ENCODE results near the gene TFDP1.
A peak's percentile ranks its signal among the peaks of the same experiment; 100 is the strongest.

Gene TFDP1, protein sequence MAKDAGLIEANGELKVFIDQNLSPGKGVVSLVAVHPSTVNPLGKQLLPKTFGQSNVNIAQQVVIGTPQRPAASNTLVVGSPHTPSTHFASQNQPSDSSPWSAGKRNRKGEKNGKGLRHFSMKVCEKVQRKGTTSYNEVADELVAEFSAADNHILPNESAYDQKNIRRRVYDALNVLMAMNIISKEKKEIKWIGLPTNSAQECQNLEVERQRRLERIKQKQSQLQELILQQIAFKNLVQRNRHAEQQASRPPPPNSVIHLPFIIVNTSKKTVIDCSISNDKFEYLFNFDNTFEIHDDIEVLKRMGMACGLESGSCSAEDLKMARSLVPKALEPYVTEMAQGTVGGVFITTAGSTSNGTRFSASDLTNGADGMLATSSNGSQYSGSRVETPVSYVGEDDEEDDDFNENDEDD

DNA sequence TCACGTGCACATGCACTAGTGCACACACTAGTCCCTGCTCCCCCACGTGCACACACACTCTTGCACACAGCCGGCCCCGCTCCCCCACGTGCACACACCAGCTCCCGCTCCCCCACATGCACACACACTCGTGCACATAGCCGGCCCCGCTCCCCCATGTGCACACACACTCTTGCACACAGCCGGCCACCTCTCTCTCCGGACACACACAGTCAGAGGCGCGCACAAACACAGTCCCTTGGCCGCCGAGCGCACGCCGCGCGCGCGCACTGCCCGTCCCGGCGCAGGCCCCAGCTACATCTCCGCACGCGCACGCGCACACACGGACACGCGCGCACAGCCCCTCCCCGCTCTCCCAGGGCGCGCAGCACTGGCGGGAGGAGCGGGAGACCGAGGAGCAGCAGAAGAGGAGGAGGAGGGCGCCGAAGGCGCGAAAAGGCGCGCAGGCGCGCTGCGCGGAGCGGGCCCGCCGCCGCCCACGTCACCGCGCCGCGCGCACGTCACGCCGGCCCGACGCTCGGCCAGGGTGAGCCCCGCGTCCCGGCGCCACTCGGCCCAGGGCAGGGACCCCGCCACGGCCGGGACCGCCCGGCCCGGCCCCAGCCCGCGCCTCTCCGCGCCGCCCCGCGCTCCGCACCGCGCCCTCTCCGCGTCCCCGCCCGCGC lies at the start of gene TFDP1:
TFDP1 (plus strand) TSS at position 549 of the 665 bp plus-strand sequence. CDS start 1,085 bp downstream, outside the sequence.
- TF ChIP-seq, protein P1, sequence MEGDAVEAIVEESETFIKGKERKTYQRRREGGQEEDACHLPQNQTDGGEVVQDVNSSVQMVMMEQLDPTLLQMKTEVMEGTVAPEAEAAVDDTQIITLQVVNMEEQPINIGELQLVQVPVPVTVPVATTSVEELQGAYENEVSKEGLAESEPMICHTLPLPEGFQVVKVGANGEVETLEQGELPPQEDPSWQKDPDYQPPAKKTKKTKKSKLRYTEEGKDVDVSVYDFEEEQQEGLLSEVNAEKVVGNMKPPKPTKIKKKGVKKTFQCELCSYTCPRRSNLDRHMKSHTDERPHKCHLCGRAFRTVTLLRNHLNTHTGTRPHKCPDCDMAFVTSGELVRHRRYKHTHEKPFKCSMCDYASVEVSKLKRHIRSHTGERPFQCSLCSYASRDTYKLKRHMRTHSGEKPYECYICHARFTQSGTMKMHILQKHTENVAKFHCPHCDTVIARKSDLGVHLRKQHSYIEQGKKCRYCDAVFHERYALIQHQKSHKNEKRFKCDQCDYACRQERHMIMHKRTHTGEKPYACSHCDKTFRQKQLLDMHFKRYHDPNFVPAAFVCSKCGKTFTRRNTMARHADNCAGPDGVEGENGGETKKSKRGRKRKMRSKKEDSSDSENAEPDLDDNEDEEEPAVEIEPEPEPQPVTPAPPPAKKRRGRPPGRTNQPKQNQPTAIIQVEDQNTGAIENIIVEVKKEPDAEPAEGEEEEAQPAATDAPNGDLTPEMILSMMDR (IDR thresholded peaks at IDR 0.05; ENCODE audit: extremely low read depth, missing control alignments), result no peak
- DNase-seq (ENCODE audit: low spot score), result peak; percentile 98

DNA sequence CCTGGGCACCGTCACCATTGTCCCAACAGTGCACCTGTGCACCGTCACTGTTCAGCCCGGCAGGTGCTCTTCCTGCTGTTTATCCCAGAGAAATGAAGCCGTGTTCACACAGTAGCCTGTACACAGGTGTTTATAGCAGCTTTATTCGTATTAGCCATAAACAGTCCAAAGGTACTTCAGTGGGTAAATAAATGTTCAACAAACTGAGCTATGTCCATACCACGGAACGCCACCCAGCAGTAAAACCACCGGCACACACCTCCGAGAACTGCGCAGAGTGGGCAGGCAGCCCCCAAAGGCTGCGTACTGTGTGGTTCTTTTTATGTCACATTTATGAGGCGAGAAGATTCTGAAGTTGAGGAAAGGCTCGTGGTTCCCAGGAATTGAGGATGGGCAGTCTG lies 49.2 kb upstream of the TFDP1 start:
- TF ChIP-seq, protein P1 (IDR thresholded peaks at IDR 0.05; ENCODE audit: extremely low read depth, missing control alignments), result no peak
- no peak for DNase-seq (ENCODE audit: low spot score)

DNA sequence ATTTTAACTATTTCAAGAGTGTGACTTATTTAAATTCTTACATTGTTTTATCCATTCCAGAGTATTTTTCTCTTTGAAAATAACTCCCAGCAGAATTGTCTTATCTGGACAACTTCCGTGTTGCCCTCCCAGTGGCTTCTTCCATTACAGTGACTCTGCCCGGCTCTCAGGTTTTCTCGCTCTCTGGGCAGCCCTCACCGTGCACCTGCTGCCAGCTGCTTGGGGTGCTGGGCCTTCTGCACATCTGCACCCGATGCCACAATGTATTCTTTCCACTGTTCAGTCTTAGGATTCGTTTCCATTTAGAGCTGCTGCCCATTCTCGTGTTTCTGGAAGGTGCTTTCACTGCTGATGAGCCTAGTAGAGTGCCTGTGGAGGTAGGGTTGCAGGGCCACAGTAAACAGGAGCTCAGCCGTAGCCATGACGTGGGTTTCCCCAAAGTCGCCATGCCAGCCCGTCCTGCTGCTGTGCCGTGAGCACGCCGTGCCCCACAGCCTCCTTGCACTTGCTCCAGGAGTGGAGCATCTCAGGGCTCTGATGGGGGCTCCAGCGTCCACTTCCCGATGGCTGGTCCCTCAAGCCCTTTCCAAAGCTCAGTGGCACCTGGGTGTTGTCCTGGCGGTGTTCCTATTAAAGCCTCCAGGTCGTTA lies 48.0 kb upstream of the TFDP1 start:
- DNase-seq (ENCODE audit: low spot score), result peak; percentile 6
- TF ChIP-seq, protein P1 (IDR thresholded peaks at IDR 0.05; ENCODE audit: extremely low read depth, missing control alignments), result no peak

DNA sequence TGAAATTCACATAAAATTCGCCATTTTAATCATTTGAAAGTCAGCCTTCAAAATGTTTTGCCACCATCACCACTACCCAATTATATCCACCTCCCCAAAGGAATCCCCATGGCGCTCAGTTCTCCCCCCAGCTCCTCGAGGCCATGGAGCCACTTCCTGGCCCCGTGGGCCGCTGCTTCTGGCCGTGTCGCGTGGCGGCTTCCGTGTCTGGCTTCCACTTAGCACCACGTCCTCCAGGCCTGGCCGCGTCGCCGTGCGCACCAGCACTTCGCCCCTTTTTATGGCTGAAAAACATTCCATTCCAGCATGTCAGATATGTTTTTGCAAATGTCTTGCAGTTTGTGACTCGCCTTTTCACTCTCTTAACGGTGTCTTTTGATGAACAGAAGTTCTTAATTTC lies 47.3 kb upstream of the TFDP1 start:
- TF ChIP-seq, protein P1 (IDR thresholded peaks at IDR 0.05; ENCODE audit: extremely low read depth, missing control alignments), result no peak
- peak; percentile 7 for DNase-seq (ENCODE audit: low spot score)

DNA sequence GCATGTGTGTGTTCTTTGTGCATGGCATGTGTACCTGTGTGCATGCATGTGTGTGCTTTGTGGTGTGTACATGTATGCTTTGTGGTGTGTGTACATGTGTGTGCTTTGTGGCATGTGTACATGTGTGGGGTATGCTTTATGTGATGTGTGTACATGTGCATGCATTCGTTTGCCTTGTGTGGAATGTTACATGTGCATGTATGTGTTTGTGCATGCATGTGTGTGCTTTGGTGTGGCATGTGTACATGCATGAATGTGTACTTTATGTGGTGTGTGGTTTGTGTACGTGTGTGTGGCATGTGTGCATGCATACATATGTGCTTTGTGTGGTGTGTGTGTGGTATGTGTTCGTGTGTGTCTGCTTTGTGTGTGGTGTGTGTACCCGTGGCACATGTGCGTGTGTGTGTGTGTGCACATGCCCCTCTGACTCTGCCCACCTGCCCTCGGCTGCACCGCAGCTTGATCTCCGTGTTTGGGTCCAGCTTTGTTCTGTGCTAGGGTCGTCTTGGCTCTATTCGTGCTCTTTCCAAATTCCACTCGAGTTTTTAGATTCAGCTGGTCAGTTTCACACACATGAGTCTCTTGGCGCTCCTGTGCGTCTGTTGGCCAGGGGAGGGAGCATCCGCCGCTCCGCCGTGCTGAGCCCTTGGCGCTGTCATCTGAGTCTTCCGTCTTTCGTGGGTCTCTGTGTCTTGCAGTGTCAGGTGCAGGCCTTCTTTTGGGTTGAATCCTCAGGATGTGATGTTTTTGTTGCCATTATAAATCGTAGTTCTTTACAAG lies 46.5 kb upstream of the TFDP1 start:
- TF ChIP-seq, protein P1 (IDR thresholded peaks at IDR 0.05; ENCODE audit: extremely low read depth, missing control alignments), result no peak
- DNase-seq (ENCODE audit: low spot score), result peak; percentile 15

DNA sequence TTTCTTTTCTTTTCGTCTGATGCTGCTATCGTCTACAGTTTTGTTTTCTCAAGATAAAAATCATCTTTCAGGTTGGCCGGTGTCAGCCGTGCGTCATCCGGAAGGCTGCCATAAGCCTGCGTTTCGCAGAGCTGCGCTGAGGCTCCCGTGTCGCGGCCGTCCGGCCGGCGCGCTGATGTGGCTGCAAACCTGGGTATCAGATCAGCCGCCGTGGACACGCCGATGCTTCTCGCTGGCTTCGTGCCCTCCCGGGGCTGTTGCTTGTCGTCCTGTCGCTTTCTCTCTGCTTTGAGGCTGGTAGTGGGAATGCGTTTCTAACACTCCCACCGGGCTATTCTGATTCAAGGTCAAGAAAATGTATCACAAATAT lies 45.9 kb upstream of the TFDP1 start:
- TF ChIP-seq, protein P1 (IDR thresholded peaks at IDR 0.05; ENCODE audit: extremely low read depth, missing control alignments), result no peak
- DNase-seq (ENCODE audit: low spot score), result peak; percentile 13

Measured in GM20000 (cell line).